Fibroblast of the conjunctiva (primary cell): ENCODE data around the gene SENP8.

Experiments used
- DNase-seq: peaks from one replicate; pipeline ENCODE4 v3.0.0-alpha.2; 2010; ENCODE audit warnings: low read depth

The SENP8 gene

DNA sequence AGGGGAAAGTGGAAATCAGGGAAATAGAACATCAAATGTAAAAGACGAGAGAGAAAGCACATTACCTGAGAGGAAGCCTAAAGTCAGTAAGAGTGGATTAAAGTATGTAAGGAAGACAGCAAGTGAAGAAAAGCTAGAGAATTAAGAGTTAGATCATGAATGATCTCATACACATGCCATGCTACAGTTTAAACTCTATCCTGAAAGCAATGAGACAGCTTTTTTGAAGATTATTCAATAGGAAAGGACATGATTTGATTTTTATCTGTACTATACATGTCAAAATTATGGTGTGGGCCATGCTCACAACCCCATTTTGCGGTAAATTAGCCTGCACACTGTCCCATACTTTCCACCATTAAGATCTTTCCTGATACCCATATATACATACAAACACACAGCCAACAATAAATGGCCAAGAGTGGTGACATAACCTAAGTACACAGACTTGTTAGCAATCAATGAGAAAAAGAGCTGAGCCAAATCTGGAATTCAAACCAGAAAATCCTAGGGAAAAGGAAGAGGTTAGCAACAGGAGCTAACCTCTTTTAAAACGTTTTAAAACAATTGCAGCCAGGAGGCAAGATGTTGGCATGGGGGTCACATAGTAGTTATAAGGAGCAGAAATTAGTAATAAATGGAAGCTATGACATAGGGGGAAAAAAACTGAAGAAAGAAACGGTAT is 4.7 kb upstream of the SENP8 start:
- DNase-seq, result no peak

DNA sequence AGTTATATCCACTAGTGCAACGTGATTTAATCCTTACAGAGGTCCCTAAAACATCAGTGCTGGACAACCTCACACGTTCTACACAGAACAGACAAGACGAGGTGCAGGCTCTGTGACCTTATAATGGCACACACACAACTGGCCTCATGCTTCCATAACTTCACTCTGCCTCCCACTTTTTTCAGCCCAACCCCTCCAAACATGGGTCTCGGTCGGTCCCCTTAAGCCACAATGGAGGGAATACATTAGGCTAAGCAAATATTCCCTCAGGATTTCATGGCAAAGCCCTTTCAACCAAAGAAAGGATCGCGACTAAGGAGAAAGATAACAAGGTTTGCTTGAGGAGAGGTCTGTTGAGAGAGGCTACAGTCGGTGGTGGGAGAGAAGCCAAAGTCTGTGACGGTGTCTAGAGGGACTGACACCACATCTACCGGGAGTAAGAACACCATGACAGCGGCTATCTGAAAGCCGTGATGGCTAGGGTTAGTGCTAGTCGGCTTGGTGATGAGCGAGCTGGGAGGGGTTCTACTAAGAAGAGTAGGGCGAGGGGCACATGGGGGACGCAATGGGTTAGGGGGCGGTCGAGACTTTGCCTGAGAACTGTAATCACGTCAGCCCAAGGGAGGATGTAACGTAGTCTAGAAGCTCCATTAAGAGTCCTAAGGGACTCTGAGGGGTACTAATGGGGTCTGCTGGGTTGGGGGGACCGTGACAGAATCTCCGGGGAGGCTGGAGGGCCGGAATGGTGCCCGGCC is 1.3 kb upstream of the SENP8 start:
- no peak for DNase-seq

DNA sequence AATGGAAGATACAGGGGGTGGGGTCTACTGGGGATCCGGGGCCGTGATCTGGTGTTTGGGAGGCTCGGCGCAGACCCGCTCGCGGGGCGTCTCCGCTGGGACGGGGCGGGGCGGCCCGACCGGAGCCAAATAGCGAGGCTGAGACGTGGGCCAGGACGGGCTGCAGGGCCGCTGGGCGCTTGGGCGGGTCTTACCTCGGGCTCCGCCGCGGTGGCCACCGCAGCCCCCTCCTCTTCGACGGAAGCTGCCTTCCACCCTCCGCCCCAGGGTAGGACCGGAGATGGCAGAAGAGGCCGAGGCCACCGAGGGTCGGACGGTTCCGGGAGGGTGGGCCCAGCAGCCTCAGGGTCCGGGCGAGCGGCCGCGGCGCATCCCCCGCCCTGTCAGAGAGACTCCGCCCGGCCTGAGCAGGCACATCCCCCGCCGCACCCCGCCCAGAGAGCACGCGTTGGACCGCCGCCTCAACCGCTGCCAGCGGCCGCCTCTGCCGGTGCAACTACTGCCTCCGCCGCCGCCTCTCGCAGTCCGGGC is 652 bp upstream of the SENP8 start:
- DNase-seq, result peak; percentile 65

DNA sequence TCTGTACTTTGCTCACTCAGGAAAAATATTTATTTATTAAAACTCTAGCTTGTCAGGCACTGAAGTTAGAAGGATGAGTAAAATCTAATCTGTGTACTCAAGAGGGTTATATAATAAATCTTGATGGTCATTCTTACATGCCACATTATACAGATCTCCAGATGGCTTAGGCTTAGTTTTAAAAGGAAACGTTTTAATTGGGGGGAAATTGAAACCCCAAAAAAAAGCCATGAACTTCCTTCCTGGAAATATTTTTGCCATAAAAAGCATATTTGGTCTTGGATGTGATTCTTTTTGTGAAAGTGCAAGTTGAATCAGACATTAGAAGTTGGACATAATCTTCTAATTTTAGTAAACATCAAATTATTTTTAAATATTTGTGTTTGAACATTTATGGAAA is 6.0 kb downstream of the SENP8 start:
- no peak for DNase-seq

DNA sequence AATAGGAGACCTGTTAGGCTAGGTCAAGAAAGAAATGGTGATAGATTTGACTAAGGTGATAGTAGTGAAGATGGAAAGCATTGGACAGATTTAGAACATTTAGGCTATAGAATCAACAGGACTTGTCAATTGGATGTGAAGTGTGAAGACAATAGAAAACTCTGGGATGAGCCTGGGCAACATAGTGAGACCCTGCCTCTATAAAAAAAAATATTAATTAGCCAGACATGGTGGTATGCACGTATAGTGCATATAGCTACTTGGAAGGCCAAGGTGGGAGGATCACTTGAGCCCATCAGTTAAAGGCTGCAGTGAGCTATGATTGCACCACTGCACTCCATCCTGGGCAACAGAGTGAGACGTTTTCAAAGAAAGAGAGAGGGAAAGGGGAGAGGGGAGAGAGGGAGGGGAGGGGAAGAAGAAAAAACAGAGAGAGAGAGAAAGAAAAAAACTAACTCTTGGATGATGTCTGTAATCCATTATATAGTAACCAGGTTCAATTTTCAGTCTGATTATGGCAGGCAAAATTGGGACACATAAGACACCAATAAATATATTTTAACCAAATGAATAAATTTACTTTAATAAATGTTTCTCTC is 9.6 kb downstream of the SENP8 start:
- no peak for DNase-seq

DNA sequence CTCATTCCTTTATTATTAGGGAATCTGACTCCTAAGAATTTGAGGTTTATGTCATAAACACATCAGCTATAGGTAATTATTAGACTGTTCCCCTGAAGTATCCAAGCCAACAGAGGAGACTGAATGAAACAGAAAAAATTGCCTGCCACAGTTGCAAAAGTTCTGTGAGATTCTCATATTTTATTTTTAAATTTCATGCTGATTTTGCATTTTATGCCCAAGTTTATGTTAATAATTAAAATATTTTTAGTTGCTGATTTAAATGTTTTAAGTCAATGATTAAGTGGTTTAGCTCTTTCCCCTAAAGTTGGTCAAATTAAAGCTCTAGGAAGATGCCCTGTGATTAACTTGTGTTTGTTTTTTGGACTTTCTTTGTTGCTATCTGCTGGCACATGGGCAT is 10.2 kb downstream of the SENP8 start:
- DNase-seq, result no peak

DNA sequence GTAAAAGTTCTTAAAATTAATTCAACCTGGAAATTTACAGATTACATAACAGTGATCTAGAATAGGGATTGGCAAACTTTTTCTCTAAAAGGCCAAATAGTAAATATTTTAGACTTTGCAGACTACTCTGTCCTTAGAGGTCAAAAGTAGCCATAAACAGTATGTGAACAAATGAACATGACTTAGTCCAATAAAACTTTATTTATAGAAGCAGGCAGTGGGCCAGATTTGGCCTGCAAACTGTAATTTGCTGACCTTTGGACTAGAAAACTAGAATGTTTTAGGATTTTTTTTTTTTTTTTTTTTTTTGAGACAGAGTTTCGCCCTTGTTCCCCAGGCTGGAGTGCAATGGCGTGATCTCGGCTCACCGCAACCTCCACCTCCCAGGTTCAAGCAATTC is 12.1 kb downstream of the SENP8 start:
- no peak for DNase-seq

DNA sequence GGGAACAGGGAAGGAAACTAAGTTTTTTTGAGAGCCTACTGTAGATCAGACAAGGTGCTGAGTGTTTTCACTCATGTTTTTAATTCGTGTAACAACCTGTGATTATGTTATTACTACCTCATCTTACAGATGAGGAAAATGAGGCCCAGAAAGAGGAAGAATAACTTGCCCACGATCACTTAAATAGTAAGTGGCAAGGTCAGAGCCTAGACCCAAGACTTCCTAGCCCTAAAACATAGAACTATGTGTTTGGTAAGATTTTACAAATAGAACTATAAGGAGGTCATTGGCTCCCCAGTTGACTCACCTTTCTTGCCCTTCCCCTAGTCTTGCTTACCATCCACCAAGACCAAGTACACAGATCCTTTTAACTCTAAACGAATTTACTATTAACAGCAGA is 13.7 kb downstream of the SENP8 start:
- DNase-seq, result no peak

DNA sequence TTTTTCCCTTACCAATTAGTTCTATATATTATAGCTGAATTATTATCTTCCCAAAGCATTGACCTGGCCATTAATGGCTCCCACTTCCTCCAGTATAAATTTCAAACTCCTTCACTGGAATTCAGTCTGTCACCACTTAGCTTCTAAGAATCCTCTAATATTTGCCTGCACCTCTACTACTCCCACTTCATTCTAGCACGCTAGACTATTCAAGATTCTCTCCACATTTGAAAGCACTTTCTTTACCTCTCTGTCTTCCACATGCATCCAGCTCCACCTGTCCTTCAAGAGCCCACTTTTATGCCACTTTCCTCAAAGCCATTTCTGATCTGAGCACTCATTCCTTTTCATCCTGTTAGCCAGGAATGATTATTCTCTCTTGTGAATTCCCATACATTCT is 15.0 kb downstream of the SENP8 start:
- no peak for DNase-seq

DNA sequence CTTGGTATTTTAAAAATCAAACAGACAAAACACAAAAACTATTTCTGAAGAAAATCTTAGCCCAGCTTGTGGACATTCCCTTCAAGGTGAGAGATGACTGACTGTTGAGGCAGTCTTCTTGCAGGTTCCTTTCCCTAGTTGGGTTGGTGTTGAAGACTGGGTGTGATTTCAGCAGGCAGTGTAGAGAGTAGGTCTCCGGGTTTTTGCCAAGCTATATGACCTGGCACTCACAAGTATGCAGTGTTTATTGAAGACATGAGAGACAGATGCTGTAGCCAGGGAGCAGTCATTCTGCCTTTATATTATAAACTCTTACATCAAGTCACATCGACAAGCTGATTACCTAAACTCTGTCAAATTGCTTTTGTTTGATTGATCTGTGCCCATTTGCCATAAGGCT is 17.5 kb downstream of the SENP8 start:
- DNase-seq, result no peak

DNA sequence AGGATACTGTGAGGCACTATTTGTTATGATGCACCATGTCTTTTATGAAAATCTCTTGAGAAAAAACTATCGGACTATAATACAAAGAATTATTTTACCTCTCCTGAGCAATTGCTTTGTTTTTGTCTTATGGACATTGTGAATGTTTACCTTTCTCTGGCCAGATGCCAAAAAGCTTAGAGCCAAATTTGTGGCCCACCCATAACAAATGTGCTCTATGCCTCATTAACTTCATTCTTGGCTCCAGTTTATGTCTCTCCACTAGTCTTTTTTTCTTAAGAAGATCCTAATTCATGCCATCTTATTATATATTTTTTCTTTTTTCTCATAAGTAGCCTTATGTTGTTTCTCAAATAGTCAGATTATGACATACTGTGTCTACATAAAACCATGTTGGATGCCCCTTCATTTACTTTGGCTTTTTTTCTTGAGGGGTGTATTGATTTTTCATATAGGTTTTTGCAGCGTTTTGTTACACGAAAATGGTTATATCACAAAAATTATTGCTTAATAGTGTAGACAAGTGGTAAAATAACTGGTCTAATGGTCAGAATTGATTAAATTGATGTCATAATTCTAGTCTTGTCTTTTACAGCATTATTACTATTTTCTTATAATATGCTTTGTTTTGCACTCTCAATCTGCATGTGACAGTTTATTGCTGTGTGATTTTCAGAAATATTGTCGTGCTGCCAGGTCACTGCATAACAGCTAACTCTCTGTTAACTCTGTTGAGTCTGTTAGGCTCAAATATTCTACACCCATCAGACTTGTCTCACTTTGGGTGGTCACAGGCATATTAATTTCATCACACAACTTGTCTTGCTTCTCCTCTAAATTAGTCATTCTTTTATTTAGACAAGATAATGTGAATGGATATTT is 18.2 kb downstream of the SENP8 start:
- no peak for DNase-seq

DNA sequence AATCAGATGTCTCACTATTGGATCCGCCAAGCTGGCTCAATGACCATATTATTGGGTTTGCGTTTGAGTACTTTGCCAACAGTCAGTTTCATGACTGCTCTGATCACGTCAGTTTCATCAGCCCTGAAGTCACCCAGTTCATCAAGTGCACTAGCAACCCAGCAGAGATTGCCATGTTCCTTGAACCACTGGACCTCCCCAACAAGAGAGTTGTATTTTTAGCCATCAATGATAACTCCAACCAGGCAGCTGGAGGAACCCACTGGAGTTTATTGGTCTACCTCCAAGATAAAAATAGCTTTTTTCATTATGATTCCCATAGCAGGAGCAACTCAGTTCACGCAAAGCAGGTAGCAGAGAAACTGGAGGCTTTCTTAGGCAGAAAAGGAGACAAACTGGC is 21.5 kb downstream of the SENP8 start:
- no peak for DNase-seq

DNA sequence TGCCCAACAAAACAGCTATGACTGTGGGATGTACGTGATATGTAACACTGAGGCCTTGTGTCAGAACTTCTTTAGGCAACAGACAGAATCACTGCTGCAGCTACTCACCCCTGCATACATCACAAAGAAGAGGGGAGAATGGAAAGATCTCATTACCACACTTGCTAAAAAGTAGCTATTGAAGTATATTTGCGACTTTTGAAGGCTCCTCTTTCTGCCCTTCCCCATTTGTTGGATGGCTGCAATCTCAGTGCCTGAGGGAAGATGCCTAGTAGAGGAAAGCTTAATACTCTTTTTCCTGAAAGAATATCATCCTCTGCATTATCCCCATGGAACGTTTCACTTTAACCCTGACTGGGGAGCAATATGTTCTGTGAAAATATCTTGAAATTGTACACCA is 21.9 kb downstream of the SENP8 start:
- DNase-seq, result no peak

DNA sequence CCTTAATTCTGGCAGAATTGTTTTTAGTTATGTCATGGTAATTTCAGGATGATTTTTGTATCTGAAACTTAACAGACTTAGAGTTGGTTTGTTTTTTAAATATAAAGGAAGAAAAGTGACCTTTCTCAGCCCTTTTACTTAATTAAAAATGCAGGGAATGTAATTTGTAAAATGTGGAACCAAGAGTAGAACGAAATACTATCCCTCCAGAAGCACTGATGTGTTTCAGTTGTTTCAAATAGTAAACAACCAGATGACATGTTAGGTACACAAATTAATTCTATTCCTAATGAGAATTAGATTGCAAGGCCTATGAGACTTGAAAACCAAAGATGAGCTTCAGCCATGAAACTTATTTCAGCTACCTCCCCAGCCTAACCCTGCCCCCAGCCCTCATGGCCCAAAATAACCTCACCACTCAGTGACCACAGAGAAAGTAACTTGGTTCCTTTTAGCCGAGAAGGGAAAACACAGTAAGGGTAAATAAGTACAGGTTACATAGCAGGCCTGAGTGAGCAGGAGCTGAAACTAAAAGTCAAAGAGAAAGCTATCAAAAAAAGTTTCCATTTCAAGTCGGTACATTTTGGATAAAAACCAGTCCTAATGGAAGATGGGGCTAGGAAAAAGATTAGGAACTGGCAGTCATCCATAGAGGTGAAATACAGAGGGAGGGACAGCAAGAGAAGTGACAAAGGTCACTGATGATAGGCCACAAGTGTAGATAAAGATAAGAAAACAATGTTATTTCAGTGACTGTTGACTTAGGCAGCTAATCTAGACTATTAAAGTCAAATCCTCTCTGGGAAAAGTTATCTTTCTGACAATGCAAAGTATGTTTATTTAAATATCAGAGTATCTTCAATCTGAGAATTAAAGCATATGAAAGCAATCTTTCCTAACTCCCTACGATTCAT is 23.2 kb downstream of the SENP8 start:
- no peak for DNase-seq

DNA sequence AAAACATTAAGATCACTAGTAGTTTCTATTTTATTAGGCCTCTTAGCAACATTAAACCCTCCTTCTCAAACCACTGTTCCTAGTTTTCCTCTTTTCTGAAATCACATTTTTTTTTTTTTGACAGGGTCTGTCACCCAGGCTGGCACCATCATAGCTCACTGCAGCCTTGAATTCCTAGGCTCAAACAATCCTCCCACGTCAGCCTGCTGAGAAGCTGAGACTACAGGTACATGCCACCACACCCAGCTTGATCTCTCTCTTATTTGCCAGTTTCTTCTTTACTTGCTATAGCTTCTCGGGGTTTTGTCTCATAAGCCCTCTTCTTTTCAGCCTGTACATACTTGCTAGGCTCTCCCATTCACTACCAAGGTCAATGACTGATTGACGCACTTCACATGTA is 28.0 kb downstream of the SENP8 start:
- no peak for DNase-seq

DNA sequence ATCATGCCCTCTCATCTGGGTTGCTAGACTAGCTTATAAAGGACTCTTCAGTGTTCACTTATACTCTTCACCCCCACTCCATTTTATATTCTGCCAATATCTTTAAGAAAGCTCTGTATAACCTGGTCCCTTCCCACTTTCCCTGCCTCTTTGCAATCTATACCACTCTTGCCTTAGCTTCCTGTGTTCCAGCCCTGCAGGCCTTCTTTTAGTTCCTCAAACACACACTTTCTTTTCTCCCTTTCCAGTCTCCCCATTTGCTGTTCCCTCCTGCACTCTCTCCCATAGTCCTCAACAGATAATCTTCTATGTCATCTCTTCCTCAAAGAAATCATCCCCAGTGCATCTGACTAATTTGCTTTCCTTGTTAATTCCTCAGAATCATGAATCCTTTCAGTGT is 28.7 kb downstream of the SENP8 start:
- no peak for DNase-seq

DNA sequence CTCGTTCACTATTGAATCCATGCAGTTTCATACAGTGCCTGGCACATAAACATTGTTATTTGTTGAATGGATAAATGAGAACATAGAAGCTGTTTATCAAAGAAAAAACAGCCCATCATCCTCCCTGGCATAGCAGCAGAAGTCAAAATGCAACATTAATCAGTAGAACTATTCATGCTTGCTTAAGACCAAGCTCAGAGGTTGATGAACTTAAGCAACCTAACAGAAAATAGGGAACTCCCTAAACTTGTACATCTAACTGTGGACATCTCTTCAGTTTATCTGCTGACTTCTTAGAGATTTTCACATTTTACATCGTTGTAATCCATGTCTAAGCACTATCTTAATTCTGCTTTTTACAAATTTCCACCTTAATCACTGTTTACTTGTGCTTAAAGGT is 29.2 kb downstream of the SENP8 start:
- no peak for DNase-seq

DNA sequence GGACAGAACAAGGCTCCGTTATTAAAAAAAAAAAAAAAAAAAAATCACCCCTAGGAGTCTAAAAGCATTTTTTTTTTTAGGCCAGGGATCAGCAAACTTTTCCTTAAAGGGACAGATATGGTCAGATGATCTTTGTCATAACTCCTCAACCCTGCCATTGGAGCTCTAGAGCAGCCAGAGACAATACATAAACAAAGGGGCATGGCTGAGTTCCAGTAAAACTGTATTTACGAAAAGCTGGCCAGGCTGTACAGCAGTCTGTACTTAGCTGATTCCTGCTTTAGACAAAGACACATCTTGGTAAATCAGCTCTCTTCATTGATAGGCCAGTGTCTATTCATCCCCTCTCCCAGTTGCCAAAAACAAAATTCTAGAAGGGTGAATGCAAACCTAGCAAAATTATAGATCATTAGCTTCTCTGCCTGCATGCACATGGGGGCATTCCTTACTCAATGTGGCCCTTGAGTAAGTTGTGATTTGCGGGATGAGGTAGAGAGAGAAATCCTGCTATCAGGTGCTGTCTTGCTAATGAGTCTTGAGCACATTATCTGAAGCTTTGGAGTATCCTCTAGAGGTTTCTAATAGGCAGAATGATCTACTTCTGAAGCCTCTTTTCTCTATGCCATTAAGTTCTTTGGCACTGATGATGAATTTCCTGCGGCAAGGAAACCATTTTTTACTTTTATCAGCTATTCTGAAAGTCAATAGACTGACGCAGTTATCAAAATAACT is 35.2 kb downstream of the SENP8 start:
- DNase-seq, result no peak

DNA sequence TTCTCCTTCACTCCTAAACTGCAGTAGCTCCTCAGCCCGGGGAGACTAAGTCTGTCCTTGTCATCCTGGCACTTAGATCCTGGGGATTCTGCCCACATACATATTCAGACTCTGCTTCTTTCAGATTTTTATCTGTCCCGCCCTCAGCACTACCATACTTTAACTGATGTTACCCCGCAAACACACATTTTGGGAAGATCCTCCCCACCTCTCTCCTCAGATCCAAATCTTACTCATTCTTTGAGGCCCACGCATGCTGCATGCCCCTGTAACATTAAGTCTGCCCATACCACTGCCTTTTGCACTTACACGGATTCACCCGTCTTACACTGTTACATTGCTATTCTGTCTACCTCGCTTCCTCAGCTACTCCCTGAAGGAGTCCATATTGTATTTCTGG is 36.1 kb downstream of the SENP8 start:
- DNase-seq, result no peak

DNA sequence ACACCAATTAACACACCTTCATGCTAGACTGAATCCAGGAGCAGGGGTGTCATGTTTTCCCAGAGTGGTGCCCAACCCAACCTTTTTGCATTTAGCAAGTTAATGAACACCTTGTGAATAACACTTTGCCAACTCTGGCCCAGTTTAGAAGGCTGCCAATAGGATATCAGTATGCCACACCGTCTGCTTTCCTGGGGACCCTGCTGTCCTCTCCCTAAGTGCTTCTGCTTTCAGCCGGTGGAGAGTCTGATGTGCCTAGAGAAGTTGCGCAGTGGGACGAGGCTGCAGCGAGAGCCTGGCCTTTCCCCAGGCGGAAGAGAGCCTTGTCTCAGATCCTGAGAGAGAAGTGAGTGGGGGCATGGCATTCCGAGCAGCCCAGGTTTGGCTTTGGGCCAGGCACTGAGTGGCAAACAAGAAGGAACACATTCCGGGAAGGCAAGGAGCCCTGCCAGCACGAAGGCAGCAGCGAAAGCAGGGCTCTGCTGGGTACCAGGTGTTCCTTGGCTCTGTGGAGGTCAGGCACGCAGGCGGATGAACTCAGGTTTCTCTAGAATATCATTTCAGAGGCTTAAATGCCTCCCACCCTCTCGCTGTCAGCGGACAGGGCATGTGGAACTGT is 36.9 kb downstream of the SENP8 start:
- no peak for DNase-seq
